Mesenteric fat pad (tissue), 1 donor: Measurements from ENCODE around the gene TMEM164. TPM values are rescaled to one million over a fixed set of nuclear protein-coding genes. Genes with fewer than 3 reads are reported as not detected.

Source experiments
- DNase-seq: peaks from one replicate; pipeline ENCODE4 v3.0.0-alpha.2; 2020; ENCODE audit warnings: low spot score
- total RNA-seq: library from RNA; stranded (reverse); fragmentation: NEBNext Ultra II Directional; extraction: Animal tissue kit (Norgen Biotek cat#: 25700); gene quantifications from one replicate; pipeline ENCODE4 v1.2.1, GENCODE V29; 2021
- donor health status: DM: yes; HTN: yes; CAD: no.

The TMEM164 gene
- total RNA-seq, 1 donor from 2014 or later, result 49.7 TPM

DNA sequence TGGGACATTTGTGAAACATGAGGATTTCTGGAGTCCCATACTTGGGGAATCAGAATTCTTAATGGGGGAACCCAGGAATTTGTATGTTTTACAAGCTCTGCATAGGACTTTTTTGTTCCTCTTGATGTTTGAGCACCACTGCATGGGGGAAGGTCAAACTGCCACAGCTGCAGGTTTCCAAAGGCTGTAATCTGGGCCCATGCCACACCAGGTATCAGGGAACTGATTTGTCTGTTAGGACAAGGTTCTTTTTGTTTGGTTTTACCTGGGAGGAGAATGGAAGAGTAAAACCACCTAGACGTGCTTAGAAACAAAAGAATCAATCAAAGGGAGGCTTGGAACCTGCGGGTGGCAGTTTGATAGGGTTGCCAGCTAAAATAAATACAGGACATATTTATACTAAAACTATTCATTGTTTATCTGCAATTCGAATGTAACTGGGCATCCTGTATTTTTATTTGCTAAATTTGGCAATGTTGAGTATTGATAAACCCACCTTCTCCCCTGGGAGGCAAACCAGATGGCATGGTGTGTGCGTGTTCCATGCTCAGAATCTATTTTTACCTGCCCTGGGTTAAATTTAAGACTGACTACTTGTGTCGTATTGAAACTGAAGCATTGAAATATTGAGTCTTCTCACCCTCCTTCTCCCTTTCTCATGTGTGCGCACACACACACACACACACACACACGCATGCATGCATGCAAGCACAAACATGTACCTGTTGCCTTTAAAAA lies 63.7 kb downstream of the TMEM164 start:
- no peak for DNase-seq

DNA sequence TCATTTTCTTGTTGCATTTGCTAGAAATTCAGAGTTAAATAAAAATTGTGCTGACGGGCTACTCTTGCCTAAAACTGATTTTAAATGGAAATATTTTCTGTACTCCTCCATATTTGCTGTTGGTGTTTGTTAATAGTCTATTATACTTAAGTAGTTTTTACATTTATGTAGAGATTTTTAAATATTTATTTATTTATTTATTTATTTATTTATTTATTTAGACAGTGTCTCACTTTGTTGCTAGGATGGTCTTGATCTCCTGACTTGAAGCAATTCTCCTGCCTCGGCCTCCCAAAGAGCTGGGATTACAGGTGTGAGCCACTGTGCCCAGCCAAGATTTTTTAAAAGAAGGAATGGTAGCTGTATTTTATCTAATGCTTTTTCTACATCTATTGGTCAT lies 68.1 kb downstream of the TMEM164 start:
- DNase-seq, result no peak

DNA sequence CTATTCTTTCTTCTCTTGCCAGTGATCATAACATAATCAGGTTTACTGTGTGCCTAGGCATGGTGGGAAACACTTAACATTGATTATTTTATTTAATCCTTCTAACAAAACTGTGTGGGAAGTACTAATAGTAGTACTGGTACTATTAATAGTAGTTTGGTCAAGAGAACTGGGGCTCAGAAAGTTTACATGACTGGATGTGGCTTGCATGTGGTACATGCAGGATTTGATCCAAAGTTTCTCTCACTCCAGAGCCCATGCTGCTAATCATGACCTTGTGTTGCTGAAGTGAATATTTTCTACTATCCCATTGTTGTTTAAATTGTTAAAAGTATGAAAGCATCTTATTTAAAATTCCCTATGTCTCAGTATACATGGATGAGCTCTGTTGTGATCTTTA lies 78.4 kb downstream of the TMEM164 start:
- no peak for DNase-seq

DNA sequence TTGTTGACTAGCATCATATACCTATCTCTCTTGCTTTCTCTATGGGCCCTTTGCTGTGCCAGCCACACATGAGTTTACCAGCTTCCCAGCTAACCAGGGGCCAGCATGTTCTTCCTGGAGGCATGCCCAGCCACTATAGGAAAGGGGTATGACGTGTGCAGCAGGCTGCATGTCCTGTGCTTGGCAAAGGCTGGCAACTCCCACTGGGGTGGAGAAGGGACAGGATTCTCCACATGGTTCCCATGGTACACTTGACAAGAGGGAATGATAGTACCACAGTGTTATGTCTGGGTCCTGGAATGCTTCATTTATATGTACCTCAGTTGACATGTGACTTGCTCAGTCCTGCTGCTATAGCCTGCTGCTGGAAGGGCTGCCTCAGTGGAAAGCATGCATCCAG lies 78.8 kb downstream of the TMEM164 start:
- no peak for DNase-seq

- DNase-seq, result no peak
These were observed 79.2 kb downstream of the TMEM164 start for GRCh38 chrX:110082161-110082560.

- DNase-seq, result no peak
These were observed 83.4 kb downstream of the TMEM164 start for GRCh38 chrX:110086162-110086915.

DNA sequence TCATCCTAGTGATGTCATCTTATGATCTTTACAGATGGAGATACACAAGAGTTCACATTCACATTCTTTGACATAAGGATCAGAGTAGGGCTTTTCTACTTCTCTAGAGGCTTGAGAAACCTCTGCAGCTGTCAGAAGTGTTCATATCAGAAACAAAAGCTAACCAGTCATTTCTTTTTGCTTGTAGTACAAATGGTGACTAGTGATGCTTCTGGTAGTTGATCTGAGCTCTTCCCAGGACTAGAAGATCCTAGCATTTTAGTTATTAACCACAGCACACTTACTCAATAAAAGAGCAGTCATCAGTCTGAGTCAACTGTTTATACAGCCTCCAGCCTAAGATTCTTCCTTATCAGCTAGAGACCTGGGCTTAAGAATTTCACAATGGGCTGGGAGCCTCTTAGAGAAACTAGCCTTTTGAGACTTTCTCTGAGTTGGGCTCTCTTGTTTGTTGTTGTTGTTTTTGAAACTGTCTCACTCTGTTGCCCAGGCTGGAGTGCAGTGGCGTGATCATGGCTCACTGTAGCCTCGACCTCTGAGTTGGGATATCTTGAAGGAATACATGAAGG lies 84.1 kb downstream of the TMEM164 start:
- no peak for DNase-seq

- no peak for DNase-seq
These were observed 84.8 kb downstream of the TMEM164 start for GRCh38 chrX:110087485-110088356.

GRCh38 chrX:110089656-110090403 lies 86.9 kb downstream of the TMEM164 start:
- no peak for DNase-seq

- DNase-seq, result no peak
These were observed 95.0 kb downstream of the TMEM164 start for GRCh38 chrX:110097920-110098319.

DNA sequence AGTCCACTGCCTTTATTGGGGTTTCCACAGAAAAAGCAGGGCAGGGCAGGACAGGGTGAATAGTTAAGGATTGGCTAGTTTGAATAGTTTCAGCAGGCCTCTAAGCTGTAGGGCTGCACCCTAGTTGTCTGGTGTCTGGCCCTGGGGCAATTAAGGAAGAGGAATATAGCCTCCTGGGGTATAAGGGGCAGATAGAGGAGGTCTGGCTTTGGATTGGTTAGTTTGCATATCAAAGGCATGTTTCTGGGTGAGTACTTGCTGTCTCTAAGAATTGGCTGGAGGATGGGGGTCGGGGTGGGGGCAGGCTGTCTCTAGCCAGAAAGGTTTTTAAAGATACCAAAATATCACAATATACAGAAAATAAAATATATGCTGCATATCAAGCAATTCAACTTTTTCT lies 100.4 kb downstream of the TMEM164 start:
- DNase-seq, result no peak

DNA sequence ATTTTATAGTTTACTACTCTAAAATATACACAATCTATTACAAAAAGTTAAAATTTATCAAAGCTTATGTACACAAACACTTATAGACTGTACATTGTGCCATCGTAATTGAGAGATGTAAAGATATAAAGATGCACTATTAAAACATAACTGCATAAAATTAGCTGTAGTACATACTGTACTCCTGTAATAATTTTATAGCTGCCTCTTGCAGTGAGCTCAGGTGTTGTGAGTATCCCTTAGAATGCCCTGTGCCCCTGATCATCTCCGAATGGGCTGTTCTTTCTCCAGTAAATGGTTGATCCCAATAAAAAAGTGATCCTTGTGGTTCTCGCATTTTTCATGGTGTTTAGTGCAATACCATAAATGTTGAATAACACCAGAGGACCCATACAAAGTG lies 101.2 kb downstream of the TMEM164 start:
- DNase-seq, result no peak

DNA sequence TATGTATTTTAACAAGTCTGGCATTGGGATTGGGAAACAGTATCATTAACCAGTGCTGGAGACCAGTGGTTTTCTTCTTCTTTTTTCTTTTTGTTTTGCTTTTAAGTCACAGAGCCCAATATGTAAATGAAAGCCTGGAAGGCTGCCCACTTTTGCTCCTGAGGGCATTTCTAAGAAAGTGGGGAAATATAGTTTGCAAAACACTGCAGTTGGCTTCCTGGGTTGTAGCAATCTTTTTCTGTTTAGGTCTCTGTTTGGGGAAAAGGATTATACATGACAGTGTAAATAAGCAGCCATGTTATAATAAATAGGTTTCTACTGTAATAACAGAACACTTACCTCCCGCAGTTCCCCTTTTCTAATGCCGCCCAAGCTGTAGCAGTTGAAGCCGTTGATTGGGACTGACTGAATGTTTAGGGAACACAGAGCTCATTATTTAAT lies 105.5 kb downstream of the TMEM164 start:
- no peak for DNase-seq

- DNase-seq, result no peak
These were observed 111.4 kb downstream of the TMEM164 start for GRCh38 chrX:110114260-110114776.

DNA sequence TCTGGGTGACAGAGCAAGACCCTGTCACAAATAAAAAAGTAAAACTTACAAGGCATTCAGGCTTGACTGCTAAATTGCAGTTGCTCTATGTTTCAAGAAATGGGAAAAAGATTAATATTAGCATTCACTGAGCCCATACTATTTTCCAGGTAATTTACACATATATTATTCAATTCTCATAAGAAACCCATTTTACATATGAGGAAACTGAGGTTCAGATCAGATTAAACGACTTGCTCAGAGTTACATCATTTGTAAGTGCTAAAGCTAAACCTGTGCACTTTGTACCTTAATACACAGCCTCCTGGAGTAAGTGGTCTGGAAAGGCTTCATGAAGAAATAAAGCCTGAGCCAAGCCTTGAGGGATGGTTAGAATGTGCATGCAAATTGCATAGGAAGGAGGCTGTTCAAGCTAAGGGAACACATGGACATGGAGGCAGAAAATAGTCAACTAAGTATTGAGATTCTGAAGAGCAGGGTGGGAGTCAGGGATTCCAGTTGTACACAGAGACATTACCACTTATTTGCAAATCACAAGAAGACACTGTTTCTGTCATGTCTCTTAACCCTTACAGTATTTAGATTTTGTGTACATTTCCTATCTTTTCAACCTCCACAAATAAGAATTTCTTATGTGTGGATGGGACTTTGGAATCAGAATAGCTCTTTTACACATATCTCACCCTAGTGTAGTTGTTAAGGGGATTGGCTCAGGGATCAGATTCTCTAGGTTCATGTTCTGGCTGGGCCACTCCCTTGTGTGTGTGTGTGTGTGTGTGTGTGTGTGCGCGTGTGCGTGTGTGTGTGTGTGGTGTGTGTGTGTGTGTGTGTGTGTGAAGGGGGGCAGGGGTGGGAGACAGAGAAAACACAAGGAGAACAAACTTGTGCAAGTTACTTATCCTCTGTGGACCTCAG lies 113.4 kb downstream of the TMEM164 start:
- no peak for DNase-seq

DNA sequence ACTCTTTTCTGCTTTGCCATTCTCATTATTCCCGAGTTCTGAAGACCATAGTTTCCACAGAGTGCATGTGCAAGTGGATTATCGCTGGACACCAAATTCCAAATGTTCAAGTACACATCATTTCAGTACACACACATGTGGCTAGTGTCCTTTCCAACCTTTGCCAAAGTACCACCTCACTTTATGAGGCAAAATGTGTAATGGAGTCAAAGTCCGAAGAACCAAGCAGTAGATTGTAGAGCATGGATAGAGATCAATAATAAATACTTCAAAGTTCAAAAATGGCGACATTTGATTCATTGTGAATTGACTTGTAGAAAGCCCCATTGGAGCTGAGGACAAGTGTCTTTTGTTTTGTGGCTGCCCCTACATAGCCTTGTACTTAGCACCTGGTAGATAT lies 115.6 kb downstream of the TMEM164 start:
- DNase-seq, result no peak

DNA sequence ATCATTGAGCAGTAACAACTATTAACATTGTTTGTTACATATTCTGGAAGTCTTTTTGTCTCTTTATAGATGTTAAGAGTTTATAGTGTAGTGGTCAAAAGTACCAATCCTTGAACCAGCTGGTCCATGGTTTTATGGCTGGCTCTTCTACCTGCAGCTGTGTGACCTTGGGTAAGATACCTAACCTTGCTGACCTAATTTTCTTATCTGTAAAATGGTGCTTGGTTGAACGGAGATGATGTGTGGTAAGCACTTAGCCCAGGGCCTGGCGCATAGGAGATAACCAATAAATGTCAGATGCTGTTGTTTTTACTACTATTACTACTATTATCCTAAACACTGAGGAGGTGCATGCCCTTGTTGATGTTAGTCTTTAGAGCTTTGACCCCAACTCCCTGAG lies 116.6 kb downstream of the TMEM164 start:
- no peak for DNase-seq

DNA sequence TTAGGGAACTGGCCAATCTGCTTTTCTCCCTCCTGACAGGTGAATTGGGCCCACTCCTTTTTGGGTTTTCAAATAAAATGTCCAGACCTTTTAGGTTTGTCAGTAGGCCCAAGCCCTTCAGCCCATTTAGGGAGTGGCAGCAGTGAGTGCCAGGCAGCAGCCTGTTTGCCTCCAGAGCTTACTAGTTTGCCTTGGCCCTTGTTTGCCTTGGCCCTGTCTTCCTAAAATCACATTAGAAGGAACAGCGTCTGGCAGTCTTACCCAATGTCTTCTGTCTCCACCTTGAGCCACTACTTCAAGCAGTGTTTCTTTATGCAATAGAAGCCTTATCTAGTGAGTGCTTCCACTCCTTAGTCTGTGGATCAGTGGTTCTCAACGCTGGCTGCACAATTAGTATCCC lies 117.1 kb downstream of the TMEM164 start:
- DNase-seq, result no peak

DNA sequence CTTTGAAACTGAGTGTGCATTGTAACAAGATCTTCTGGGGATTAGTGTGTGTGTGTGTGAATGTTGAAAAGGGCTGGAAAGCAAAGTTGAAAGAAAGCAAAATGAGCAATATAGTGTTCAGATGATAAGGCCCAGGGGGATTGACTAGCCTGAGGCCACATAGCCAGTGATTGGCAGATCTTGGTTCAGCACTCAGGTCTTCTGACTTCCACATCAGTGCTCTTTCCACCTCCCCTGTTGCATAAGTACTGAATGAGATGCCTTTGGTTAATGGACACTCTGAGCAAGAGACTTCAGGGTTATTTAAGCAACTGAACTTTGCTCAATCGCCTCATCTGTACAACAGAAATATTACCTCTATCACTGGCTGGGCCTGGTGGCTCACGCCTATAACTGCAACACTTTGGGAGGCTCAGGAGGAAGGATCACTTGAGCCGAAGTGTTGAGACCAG lies 120.4 kb downstream of the TMEM164 start:
- DNase-seq, result no peak
